ENCODE data around the gene AKR1C2.
"Not testable (repeated sequence)": the region's sequence is repeated elsewhere in the genome, so short reads cannot be mapped to it uniquely, and the experiment has no call there.

Gene AKR1C2

GRCh38 chr10:5014936-5015335, 11.3 kb upstream of the AKR1C2 start:
- Mint-ChIP-seq H3K4me1 (no peaks in the 10 kb centered on the region), H3K9me3 (no peaks in the 10 kb centered on the region), H3K36me3 (no peaks in the 10 kb centered on the region), H3K27me3 (no peaks in the 10 kb centered on the region), H3K4me3 (no peak overlapping the region), H3K27ac (no peak overlapping the region)
- DNase-seq (no peak), ATAC-seq (replicated peaks) (peak; percentile 53 to 63)

- ATAC-seq (replicated peaks); H3K27me3 Mint-ChIP-seq; H3K9me3 Mint-ChIP-seq; H3K36me3 Mint-ChIP-seq; H3K27ac Mint-ChIP-seq; H3K4me1 Mint-ChIP-seq; H3K4me3 Mint-ChIP-seq; DNase-seq: not testable (repeated sequence)
Measured at GRCh38 chr10:5014200-5014910, 10.7 kb upstream of the AKR1C2 start.

DNA sequence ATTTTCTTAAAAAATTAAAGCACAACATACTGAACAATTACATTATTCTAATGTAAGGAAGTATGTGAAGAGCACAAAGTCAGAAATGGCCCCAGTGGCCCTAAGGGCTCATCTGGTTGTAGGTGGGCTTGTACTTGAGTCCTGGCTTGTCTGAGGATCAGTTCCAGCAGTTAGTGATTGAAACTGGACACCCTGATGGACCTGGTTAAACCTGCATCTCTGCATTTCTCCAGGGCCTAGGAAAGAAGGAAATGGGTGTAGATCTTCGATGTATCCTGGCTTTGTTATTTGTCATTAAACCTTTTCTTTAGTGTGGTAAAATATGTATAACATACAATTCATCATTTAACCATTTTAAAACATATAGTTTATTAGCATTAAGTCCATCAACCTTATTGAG, 9.7 kb upstream of the AKR1C2 start:
- no peak overlapping the region for H3K4me3 Mint-ChIP-seq
- no peak overlapping the region for H3K27ac Mint-ChIP-seq
- ATAC-seq (replicated peaks) (no peak), DNase-seq (no peak)
- no peaks in the 10 kb centered on the region for H3K27me3 Mint-ChIP-seq
- H3K9me3 Mint-ChIP-seq, result no peaks in the 10 kb centered on the region
- H3K4me1 Mint-ChIP-seq, result no peaks in the 10 kb centered on the region
- H3K36me3 Mint-ChIP-seq, result no peaks in the 10 kb centered on the region

DNA sequence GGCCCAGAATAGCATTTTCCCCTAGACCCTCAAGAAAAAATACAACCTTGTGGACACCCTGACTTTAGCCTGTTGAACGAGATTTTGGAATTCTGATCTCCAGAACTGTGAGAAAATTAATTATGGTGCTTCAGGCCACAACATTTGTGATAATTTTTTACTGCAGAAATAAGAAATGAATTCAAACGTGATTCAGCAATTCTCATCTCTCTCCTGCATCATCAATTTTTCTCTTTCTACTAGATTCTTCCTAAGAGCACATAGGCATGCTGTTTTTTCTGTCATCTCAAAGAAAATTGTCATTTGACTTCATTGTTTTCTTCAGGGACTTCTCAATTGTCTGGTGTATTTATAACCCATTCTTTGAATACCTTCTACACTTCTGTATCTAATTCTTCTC, 8.9 kb upstream of the AKR1C2 start:
- H3K4me1 Mint-ChIP-seq, result no peaks in the 10 kb centered on the region
- DNase-seq (no peak), ATAC-seq (replicated peaks) (no peak)
- no peaks in the 10 kb centered on the region for H3K27me3 Mint-ChIP-seq
- H3K36me3 Mint-ChIP-seq, result no peaks in the 10 kb centered on the region
- H3K9me3 Mint-ChIP-seq, result no peaks in the 10 kb centered on the region
- no peak overlapping the region for H3K4me3 Mint-ChIP-seq
- no peak overlapping the region for H3K27ac Mint-ChIP-seq

GRCh38 chr10:5011392-5011791, 7.7 kb upstream of the AKR1C2 start:
- H3K4me3 Mint-ChIP-seq; DNase-seq; H3K4me1 Mint-ChIP-seq; ATAC-seq (replicated peaks); H3K27ac Mint-ChIP-seq; H3K27me3 Mint-ChIP-seq; H3K36me3 Mint-ChIP-seq; H3K9me3 Mint-ChIP-seq: not testable (repeated sequence)

- H3K4me1 Mint-ChIP-seq; H3K27me3 Mint-ChIP-seq; DNase-seq; ATAC-seq (replicated peaks); H3K36me3 Mint-ChIP-seq; H3K27ac Mint-ChIP-seq; H3K9me3 Mint-ChIP-seq; H3K4me3 Mint-ChIP-seq: not testable (repeated sequence)
Measured at GRCh38 chr10:5010043-5010442, 6.4 kb upstream of the AKR1C2 start.

DNA sequence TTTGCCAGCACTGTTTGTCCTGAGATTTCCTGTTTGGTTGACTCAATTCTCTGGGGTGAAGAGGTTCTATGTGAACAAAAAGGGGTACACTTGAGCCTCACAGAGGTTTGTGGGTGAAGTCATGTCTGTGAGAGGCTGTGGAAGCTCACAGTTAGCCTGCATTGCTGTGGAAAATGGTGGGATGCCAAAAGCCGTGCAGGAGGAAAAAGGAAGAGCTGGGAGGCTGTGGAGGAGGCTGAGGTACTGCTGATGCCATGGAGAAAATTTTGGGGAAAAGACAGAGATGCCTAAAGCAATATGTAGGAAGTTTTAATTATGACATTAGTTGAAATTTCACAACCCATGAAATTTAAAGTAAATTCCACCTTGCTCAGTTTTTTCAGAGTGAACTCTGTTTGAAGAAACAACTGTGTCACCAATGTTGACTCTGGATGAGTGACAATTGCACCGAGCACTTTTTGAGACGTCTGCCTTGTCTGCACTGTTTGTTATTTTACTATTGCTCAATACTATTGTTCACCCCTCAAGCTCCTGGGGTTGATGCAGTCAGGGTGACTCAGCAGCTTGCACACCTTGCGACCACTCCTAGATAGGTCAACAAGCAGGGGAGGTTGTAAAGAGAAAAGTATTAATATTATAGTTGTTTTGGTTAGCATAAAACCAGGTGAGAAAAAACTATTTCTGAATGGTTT, 5.3 kb upstream of the AKR1C2 start:
- H3K9me3 Mint-ChIP-seq; H3K4me1 Mint-ChIP-seq; DNase-seq; H3K27ac Mint-ChIP-seq; H3K36me3 Mint-ChIP-seq; H3K27me3 Mint-ChIP-seq; H3K4me3 Mint-ChIP-seq; ATAC-seq (replicated peaks): not testable (repeated sequence)

GRCh38 chr10:5004501-5004900, 844 bp upstream of the AKR1C2 start:
- H3K27ac Mint-ChIP-seq; H3K4me1 Mint-ChIP-seq; H3K36me3 Mint-ChIP-seq; H3K9me3 Mint-ChIP-seq; ATAC-seq (replicated peaks); H3K4me3 Mint-ChIP-seq; DNase-seq; H3K27me3 Mint-ChIP-seq: not testable (repeated sequence)

GRCh38 chr10:5004030-5004385, 351 bp upstream of the AKR1C2 start:
- not testable (repeated sequence) for H3K36me3 Mint-ChIP-seq; H3K4me3 Mint-ChIP-seq; H3K9me3 Mint-ChIP-seq; H3K27me3 Mint-ChIP-seq; ATAC-seq (replicated peaks); H3K4me1 Mint-ChIP-seq; DNase-seq; H3K27ac Mint-ChIP-seq

DNA sequence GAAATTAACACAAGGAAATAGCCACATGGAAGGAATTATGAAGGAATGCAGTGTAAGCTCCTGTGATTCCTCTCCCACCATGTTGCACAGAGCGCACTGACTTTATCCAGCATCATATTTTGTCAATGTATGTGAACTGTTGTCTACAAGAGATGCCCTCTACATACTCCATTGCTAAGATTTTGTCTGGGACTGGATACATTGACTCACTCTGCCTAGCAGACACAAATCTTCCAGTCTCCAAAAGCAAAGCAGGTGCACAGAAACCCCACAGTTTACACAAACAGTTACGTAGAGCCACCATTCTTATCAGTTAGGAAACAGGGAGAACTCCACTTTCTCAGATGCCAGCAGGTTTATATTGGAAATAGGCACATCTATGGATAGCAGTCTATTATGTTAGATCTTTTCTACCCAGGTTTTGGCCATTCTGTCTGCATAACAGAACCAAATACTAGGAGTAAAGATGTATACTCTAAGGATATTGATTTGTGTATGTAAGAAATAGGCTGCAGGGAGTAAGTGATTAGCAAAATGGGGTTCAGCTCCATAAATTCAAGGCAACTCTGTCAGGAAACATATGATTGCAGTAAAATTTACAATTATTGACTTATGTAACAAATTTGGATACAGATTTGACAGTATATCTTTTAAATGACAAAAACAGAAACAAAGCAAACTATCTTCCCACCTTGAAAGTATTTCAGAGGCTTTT, 1.5 kb downstream of the AKR1C2 start:
- DNase-seq, result no peak
- Mint-ChIP-seq H3K4me1 (no peaks in the 10 kb centered on the region), H3K4me3 (no peak overlapping the region), H3K36me3 (no peaks in the 10 kb centered on the region), H3K27ac (no peak overlapping the region), H3K9me3 (peaks cover 4% of the 10 kb centered on the region in 2 donors), H3K27me3 (no peaks in the 10 kb centered on the region)
- no peak for ATAC-seq (replicated peaks)

- Mint-ChIP-seq H3K36me3 (no peaks in the 10 kb centered on the region), H3K9me3 (no peaks in the 10 kb centered on the region), H3K27ac (no peak overlapping the region), H3K27me3 (no peaks in the 10 kb centered on the region), H3K4me3 (no peak overlapping the region), H3K4me1 (no peaks in the 10 kb centered on the region)
- ATAC-seq (replicated peaks) (no peak), DNase-seq (no peak)
Measured at GRCh38 chr10:4998671-4999070, 5.0 kb downstream of the AKR1C2 start.

DNA sequence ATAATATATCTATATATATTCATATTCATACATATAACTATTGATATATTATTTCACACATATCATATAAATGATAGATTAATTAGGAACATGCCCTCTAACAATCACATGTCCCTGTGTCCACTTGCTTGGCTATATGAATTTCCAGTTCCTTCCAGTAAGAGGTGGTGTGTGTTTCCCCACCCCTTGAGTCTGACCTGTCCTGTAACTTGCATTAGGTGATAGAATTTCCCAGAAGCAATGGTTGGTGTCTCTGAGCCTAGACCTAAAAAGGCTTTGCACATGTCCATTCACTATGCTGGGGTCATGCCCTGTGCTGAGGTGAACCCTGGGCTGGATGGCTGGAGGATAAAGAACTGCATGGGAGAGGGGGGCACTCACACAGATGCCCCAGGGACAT, 9.4 kb downstream of the AKR1C2 start:
- H3K4me3 Mint-ChIP-seq; H3K36me3 Mint-ChIP-seq; H3K9me3 Mint-ChIP-seq; DNase-seq; H3K4me1 Mint-ChIP-seq; H3K27ac Mint-ChIP-seq; H3K27me3 Mint-ChIP-seq; ATAC-seq (replicated peaks): not testable (repeated sequence)

DNA sequence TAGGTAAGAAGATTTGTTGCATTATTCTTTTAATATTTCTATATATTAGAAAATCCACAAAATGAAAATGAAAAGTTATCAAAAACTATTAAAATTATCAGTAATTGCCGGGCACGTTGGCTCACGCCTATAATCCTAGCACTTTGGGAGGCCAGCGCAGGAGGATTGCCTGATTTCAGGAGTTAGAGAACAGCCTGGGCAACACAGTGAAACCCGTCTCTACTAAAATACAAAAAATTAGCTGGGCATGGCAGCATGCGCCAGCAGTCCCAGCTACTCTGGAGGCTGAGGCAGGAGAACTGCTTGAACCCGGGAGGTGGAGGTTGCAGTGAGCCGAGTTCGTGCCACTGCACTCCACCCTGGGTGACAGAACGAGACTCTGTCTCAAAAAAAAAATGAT, 11.1 kb downstream of the AKR1C2 start:
- H3K27ac Mint-ChIP-seq; H3K4me1 Mint-ChIP-seq; H3K36me3 Mint-ChIP-seq; H3K27me3 Mint-ChIP-seq; H3K9me3 Mint-ChIP-seq; H3K4me3 Mint-ChIP-seq; ATAC-seq (replicated peaks); DNase-seq: not testable (repeated sequence)

- not testable (repeated sequence) for H3K4me3 Mint-ChIP-seq; H3K4me1 Mint-ChIP-seq; H3K27ac Mint-ChIP-seq; H3K27me3 Mint-ChIP-seq; DNase-seq; H3K9me3 Mint-ChIP-seq; H3K36me3 Mint-ChIP-seq; ATAC-seq (replicated peaks)
Measured at GRCh38 chr10:4991463-4991862, 12.2 kb downstream of the AKR1C2 start.

DNA sequence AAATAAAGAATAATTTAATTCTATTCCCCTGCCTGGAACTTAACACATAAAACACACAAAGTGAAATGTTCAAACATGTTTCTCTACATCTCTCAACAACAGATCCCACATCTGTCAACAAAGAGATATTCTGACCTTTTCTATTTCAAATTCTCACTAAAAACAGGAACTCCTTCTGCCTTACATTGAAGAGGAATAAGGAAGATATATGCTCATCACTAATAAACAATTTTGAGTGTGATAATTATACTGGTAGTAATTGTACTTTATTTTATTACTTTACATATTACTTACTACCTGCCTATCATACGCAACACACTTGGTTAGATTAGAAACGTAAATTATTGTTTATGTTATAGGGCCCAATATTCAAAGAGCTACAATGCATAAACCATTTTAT, 13.4 kb downstream of the AKR1C2 start:
- H3K27me3 Mint-ChIP-seq, result no peaks in the 10 kb centered on the region
- no peak for DNase-seq
- no peaks in the 10 kb centered on the region for H3K9me3 Mint-ChIP-seq
- no peaks in the 10 kb centered on the region for H3K36me3 Mint-ChIP-seq
- H3K4me1 Mint-ChIP-seq, result no peaks in the 10 kb centered on the region
- H3K4me3 Mint-ChIP-seq, result no peak overlapping the region
- no peak for ATAC-seq (replicated peaks)
- no peak overlapping the region for H3K27ac Mint-ChIP-seq

All from stimulated activated naive B cell treated with anti-CD40 and anti-IgM and Interleukin-4, amounts not matched to agents 10 μg/mL and 1 μg/mL and 100 μg/mL, for 72 hours (primary cell).